HL-60 (cell line): ENCODE data around the gene NOS1AP.

ENCODE experiments used
- GABPA ChIP-seq: IDR thresholded peaks from 2 replicates; pipeline ENCODE4 v1.6.1; 2012; ENCODE audit warnings: low read depth
- POLR2AphosphoS5 ChIP-seq: IDR thresholded peaks from 2 replicates; pipeline ENCODE4 v1.6.1; 2012; ENCODE audit warnings: low read depth
- SPI1 ChIP-seq: IDR thresholded peaks from 2 replicates; pipeline ENCODE4 v1.6.1; 2012; ENCODE audit warnings: low read depth, mild to moderate bottlenecking, borderline replicate concordance
- TF ChIP-seq, protein P1 (sequence below): IDR thresholded peaks from one replicate; pipeline ENCODE4 v1.5.1; 2011; ENCODE audit warnings: low read length, control low read depth, inconsistent platforms; ENCODE audit not compliant: insufficient read depth
- TF ChIP-seq, protein P2 (sequence below): IDR thresholded peaks from 2 replicates; pipeline ENCODE4 v1.6.1; 2012; ENCODE audit warnings: low read depth; ENCODE audit not compliant: insufficient replicate concordance

DNA sequence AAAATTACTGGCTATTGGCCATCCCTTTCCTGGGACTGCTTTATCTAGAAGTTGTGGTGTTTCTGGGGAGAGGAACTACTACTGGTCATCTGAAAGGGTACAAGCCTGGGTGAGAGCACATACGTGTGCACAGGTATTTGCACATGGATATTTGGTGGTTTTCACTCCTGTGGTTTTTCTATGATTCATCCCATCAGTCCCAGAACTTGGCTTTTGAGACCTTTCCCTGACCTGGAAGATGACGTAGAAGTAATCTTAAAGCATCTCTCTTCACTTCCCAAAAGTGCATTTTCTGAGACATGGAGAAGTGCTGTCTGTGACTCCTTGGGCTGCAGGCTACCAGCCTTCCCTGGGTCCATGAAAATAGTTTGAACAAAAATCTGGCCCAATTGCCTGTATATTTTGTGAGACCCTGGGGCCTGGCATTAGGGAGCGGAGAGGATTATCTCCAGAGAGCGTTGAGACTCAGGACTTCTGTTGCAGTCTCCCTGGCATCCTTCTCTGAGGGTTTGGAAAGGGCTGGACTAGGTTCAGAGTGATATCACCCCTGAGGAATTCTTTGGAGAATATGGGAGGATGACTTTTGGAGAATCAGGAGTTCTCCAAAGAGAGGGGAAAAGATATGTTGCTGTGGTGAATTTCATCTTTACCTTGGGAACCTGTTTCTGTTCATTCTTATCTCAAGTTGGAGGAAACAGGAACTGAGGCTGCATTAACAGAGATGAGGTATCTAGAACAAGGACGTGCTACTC, 130.8 kb downstream of the NOS1AP start:
- TF ChIP-seq, protein P1, sequence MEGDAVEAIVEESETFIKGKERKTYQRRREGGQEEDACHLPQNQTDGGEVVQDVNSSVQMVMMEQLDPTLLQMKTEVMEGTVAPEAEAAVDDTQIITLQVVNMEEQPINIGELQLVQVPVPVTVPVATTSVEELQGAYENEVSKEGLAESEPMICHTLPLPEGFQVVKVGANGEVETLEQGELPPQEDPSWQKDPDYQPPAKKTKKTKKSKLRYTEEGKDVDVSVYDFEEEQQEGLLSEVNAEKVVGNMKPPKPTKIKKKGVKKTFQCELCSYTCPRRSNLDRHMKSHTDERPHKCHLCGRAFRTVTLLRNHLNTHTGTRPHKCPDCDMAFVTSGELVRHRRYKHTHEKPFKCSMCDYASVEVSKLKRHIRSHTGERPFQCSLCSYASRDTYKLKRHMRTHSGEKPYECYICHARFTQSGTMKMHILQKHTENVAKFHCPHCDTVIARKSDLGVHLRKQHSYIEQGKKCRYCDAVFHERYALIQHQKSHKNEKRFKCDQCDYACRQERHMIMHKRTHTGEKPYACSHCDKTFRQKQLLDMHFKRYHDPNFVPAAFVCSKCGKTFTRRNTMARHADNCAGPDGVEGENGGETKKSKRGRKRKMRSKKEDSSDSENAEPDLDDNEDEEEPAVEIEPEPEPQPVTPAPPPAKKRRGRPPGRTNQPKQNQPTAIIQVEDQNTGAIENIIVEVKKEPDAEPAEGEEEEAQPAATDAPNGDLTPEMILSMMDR, result no peak
- TF ChIP-seq GABPA, result no peak
- no peak for TF ChIP-seq POLR2AphosphoS5
- TF ChIP-seq, protein P2, sequence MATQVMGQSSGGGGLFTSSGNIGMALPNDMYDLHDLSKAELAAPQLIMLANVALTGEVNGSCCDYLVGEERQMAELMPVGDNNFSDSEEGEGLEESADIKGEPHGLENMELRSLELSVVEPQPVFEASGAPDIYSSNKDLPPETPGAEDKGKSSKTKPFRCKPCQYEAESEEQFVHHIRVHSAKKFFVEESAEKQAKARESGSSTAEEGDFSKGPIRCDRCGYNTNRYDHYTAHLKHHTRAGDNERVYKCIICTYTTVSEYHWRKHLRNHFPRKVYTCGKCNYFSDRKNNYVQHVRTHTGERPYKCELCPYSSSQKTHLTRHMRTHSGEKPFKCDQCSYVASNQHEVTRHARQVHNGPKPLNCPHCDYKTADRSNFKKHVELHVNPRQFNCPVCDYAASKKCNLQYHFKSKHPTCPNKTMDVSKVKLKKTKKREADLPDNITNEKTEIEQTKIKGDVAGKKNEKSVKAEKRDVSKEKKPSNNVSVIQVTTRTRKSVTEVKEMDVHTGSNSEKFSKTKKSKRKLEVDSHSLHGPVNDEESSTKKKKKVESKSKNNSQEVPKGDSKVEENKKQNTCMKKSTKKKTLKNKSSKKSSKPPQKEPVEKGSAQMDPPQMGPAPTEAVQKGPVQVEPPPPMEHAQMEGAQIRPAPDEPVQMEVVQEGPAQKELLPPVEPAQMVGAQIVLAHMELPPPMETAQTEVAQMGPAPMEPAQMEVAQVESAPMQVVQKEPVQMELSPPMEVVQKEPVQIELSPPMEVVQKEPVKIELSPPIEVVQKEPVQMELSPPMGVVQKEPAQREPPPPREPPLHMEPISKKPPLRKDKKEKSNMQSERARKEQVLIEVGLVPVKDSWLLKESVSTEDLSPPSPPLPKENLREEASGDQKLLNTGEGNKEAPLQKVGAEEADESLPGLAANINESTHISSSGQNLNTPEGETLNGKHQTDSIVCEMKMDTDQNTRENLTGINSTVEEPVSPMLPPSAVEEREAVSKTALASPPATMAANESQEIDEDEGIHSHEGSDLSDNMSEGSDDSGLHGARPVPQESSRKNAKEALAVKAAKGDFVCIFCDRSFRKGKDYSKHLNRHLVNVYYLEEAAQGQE, result no peak
- TF ChIP-seq SPI1, result no peak
